Ascending aorta (tissue), 2 donors: ENCODE measurements around the gene RWDD2A. TPM values are rescaled to one million over a fixed set of nuclear protein-coding genes. Genes with fewer than 3 reads are reported as not detected.

Experiments
- DNase-seq, 2 donors: peaks; one replicate each; pipeline ENCODE4 v3.0.0-alpha.2; 2019; ENCODE audit warnings: low spot score in 2 of 2
- H3K27ac ChIP-seq, 2 donors: fragments of 200-600 bp; sonication (generic); one replicate each; pipeline ENCODE4 v1.5.1; 2016 to 2017; ENCODE audit warnings: mild to moderate bottlenecking in 1 of 2
- H3K27me3 ChIP-seq: fragments of 200-600 bp; sonication (generic); one replicate; pipeline ENCODE4 v1.5.1; 2017
- H3K36me3 ChIP-seq, 2 donors: fragments of 200-600 bp; sonication (generic); one replicate each; pipeline ENCODE4 v1.5.1; 2016
- H3K4me1 ChIP-seq, 2 donors: fragments of 200-600 bp; sonication (generic); one replicate each; pipeline ENCODE4 v1.5.1; 2016 to 2017; ENCODE audit warnings: mild to moderate bottlenecking in 1 of 2
- H3K4me3 ChIP-seq, 2 donors: fragments of 200-600 bp; sonication (generic); one replicate each; pipeline ENCODE4 v1.5.1; 2016 to 2017; ENCODE audit warnings: mild to moderate bottlenecking in 1 of 2
- H3K9me3 ChIP-seq, 2 donors: fragments of 200-600 bp; sonication (generic); one replicate each; pipeline ENCODE4 v1.5.1; 2016
- CTCF ChIP-seq, 3 experiments: fragments of 200-600 bp in 2 of 3; fragments of 450-650 bp in 1 of 3; sonication (generic) in 2 of 3; IDR thresholded peaks; one replicate each; pipeline ENCODE4 v1.5.1; 2016 to 2019; ENCODE audit warnings: antibody characterized with exemption in 3 of 3, mild to moderate bottlenecking in 1 of 3, moderate library complexity in 1 of 3
- intact Hi-C: fragments of 100-400 bp; cut with DNase I; formaldehyde crosslinking; loops from one replicate; pipeline ENCODE4 v1.15.1; 2023
- total RNA-seq: library from RNA; depleted of rRNA; stranded (reverse); fragments of >200 nt; gene quantifications from one replicate; pipeline ENCODE4 v1.1.0, GENCODE V29; 2016

The RWDD2A gene
- total RNA-seq, 1 donor from 2014 or later: 3.5 TPM

- no peaks in the 10 kb centered on the region for H3K9me3 ChIP-seq
- intact Hi-C loops: loop anchor here (10.0 kb wide), 4 partner anchors 655 to 1565 kb away; partner anchors contain the start of genes CEP162, CYB5R4, RIPPLY2 and TBX18
- no peak for DNase-seq
- TF ChIP-seq CTCF (IDR thresholded peaks at IDR 0.05): no peak
- H3K27me3 ChIP-seq: no peaks in the 10 kb centered on the region
- H3K4me3 ChIP-seq: no peak overlapping the region
- H3K36me3 ChIP-seq: no peaks in the 10 kb centered on the region
- peaks cover 0 to 8% of the 10 kb centered on the region in 2 donors for H3K4me1 ChIP-seq
- H3K27ac ChIP-seq: peak overlapping the region in 1 of 2 donors; percentile 25
Measured at GRCh38 chr6:83199173-83199862, 6.2 kb downstream of the RWDD2A start.

- no peak overlapping the region for H3K4me3 ChIP-seq
- intact Hi-C loops: loop anchor here (10.0 kb wide), 4 partner anchors 655 to 1565 kb away; partner anchors contain the start of genes CEP162, CYB5R4, RIPPLY2 and TBX18
- no peaks in the 10 kb centered on the region for H3K9me3 ChIP-seq
- no peak overlapping the region for H3K27ac ChIP-seq
- DNase-seq: no peak
- no peaks in the 10 kb centered on the region for H3K27me3 ChIP-seq
- no peaks in the 10 kb centered on the region for H3K36me3 ChIP-seq
- peaks cover 0 to 6% of the 10 kb centered on the region in 2 donors for H3K4me1 ChIP-seq
- no peak for TF ChIP-seq CTCF (IDR thresholded peaks at IDR 0.05)
Measured at GRCh38 chr6:83199863-83200225, 6.7 kb downstream of the RWDD2A start.

GRCh38 chr6:83202031-83202430 lies 8.9 kb downstream of the RWDD2A start:
- H3K27me3 ChIP-seq: no peaks in the 10 kb centered on the region
- no peaks in the 10 kb centered on the region for H3K9me3 ChIP-seq
- DNase-seq: no peak
- H3K27ac ChIP-seq: no peak overlapping the region
- peaks cover 0 to 2% of the 10 kb centered on the region in 2 donors for H3K4me1 ChIP-seq
- no peaks in the 10 kb centered on the region for H3K36me3 ChIP-seq
- H3K4me3 ChIP-seq: no peak overlapping the region
- TF ChIP-seq CTCF (IDR thresholded peaks at IDR 0.05): no peak
- intact Hi-C loops: no loop called here

GRCh38 chr6:83215131-83216047 lies 22.2 kb downstream of the RWDD2A start:
- intact Hi-C loops: loop anchor here (2.0 kb wide), 1 partner anchor 149 kb away; the partner anchor contains the start of gene DOP1A
- H3K4me1 ChIP-seq: no peaks in the 10 kb centered on the region
- peak overlapping the region; percentile 61 to 67 for H3K27ac ChIP-seq
- peak in 1 of 2 donors; percentile 85 for DNase-seq
- H3K36me3 ChIP-seq: no peaks in the 10 kb centered on the region
- H3K27me3 ChIP-seq: no peaks in the 10 kb centered on the region
- no peaks in the 10 kb centered on the region for H3K9me3 ChIP-seq
- peak; percentile 54 to 71 (median 64) for TF ChIP-seq CTCF (IDR thresholded peaks at IDR 0.05)
- no peak overlapping the region for H3K4me3 ChIP-seq

GRCh38 chr6:83216806-83217205 lies 23.6 kb downstream of the RWDD2A start:
- H3K9me3 ChIP-seq: no peaks in the 10 kb centered on the region
- DNase-seq: no peak
- intact Hi-C loops: no loop called here
- no peak overlapping the region for H3K4me3 ChIP-seq
- no peaks in the 10 kb centered on the region for H3K36me3 ChIP-seq
- TF ChIP-seq CTCF (IDR thresholded peaks at IDR 0.05): no peak
- no peaks in the 10 kb centered on the region for H3K4me1 ChIP-seq
- no peaks in the 10 kb centered on the region for H3K27me3 ChIP-seq
- peak overlapping the region; percentile 30 to 61 for H3K27ac ChIP-seq
